CD4-positive, alpha-beta T cell treated with Interleukin-17A for 1 hour (primary cell): ENCODE measurements around the gene LIX1L.
A peak's percentile ranks its signal among the peaks of the same experiment; 100 is the strongest.
"Not testable (repeated sequence)": the region's sequence is repeated elsewhere in the genome, so short reads cannot be mapped to it uniquely, and the experiment has no call there.

Experiments used
- DNase-seq: peaks from one replicate; pipeline ENCODE4 v3.0.0-alpha.2; 2020

LIX1L gene

DNA sequence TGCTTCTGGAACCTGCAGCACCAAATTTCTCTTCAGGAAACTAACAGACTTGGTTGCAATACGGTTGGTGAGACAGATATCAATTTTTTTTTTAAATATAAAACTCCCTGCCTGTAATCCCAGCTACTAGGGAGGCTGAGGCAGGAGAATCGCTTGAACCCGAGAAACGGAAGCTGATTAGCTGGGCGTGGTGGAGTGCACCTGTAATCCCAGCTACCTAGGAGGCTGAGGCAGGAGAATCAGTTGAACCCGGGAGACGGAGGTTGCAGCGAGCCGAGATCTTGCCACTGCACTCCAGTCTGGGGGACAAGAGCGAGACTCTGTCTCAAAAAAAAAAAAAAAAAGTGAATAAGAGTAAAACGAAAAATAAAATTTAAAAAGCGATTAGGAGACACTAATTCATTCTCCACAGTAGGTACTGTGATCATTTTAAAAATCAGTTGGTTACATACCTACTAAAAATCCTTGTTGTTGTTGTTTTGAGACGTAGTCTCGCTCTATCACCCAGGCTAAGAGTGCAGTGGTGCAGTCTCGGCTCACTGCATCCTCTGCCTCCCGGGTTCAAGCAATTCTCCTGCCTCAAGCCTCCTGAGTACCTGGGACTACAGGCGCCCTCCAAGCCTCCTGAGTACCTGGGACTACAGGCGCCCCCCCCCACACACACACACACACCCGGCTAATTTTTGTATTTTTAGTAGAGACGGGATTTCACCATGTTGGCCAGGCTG, 29.7 kb downstream of the LIX1L start:
- no peak for DNase-seq

DNA sequence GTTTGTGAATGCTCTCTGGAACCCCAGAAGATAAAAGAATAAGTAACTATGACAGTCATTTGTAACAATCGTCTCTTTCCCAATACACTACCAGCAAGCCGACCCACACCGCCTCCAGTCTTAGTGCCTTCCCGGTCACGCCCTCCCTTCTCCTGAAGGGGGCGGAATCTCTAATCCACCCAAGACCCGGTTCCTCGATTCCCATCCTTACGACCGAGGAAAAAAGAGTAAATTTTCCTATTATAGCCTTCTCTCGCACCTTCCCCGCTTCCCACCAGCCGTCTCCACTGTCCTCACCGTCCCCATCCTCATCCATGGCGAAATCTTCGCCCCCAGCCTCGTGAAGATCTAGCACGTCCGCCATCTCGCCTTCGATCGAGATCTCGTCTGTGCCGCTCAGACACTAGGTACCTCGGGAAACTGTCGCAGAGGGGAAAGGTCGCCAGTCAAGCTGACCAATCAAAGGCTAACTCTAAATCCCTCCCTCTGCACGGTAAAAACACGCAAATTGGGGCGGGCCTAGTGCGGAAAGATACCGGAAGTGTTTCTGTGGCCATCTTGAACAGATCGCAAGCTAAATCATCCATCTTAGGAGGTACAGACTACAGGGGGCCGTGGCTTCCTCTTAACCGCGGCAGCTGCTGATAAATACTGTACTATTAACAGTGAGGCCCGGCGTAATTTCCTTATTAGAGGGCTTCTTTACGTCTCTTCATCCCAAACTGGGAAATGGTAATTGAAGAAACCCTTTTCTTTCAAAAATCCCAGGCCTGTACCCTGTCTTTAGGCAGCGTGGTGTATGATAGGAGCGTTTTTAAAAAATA, 30.5 kb downstream of the LIX1L start, which contains the start of gene RBM8A:
TSS of gene RBM8A (minus strand) at position 422 of the 824 bp plus-strand sequence. CDS start at position 364, 58 bp downstream.
- peak; percentile 99 for DNase-seq

DNA sequence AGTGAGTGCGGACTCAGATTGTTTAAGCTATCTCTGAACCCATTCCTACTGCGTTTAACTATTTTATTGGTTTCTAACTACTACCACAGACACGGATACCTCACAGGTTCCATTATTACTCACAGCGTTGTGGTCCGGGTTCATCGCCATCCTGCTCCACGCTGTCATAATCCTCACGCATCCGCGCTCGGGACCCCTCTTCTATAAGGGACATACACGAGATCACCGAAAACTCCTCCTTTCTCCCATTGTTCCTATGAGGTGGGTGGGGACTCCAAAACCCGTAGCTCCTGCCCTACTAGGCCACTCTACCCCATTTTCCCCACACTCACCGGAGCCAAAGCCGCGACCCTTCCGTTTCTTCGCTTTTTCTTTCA, 31.1 kb downstream of the LIX1L start:
- no peak for DNase-seq

DNA sequence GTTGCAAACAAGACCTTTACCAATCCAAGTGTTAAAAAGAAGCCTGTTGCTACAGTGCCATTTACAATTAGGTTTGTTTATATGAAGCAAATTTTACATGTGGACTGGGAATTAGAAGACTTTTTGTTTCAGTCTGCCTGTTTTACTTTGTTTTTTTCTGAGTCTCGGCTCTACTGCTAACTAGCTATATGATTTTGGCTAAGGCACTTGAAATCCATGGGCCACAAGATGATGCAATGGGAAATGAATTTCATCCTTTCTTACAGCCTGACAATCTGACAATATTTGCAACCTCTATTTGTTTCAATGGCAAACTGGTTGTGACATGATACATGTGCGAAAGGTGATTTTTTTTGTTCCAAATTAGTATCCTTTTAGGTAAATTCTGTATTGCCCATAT, 35.6 kb downstream of the LIX1L start:
- DNase-seq = no peak

DNA sequence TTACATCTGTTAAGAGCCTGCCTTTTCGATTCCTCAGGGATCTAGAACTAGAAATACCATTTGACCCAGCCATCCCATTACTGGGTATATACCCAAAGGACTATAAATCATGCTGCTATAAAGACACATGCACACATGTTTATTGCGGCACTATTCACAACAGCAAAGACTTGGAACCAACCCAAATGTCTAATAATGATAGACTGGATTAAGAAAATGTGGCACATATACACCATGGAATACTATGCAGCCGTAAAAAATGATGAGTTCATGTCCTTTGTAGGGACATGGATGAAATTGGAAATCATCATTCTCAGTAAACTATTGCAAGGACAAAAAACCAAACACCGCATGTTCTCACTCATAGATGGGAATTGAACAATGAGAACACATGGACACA, 37.5 kb downstream of the LIX1L start:
- DNase-seq = not testable (repeated sequence)

DNA sequence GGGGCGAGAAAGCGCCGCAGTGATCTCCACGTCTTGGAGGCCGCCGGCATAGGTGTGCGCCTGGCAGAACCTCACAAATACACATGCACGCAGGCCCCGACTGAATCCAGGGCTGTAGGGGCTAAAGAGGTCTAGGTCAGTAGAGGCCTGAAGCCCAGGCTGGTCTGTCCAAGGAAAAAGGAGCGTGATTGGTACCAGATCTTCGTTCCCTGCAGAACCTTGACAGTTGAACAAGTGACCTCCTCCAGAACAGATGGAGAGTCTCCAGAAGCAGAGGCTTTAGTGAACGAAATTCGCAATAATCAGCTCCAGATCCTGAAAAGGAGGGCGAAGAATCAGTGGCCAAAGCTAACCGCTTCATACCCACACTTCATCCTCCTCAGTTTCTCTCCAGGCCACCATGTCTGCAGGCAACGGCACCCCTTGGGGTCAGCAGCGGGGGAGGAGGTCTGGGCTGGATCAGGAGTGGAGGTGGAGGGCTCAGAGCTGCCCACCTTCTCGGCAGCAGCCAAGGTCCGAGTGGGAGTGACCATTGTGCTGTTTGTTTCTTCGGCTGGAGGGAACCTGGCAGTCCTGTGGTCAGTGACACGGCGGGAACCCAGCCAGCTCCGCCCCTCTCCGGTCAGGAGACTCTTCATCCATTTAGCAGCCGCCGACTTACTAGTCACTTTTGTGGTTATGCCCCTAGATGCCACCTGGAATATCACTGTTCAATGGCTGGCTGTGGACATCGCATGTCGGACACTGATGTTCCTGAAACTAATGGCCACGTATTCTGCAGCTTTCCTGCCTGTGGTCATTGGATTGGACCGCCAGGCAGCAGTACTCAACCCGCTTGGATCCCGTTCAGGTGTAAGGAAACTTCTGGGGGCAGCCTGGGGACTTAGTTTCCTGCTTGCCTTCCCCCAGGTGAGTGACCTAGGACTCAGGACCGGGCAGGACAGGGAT, 38.6 kb downstream of the LIX1L start:
- peak; percentile 24 for DNase-seq

DNA sequence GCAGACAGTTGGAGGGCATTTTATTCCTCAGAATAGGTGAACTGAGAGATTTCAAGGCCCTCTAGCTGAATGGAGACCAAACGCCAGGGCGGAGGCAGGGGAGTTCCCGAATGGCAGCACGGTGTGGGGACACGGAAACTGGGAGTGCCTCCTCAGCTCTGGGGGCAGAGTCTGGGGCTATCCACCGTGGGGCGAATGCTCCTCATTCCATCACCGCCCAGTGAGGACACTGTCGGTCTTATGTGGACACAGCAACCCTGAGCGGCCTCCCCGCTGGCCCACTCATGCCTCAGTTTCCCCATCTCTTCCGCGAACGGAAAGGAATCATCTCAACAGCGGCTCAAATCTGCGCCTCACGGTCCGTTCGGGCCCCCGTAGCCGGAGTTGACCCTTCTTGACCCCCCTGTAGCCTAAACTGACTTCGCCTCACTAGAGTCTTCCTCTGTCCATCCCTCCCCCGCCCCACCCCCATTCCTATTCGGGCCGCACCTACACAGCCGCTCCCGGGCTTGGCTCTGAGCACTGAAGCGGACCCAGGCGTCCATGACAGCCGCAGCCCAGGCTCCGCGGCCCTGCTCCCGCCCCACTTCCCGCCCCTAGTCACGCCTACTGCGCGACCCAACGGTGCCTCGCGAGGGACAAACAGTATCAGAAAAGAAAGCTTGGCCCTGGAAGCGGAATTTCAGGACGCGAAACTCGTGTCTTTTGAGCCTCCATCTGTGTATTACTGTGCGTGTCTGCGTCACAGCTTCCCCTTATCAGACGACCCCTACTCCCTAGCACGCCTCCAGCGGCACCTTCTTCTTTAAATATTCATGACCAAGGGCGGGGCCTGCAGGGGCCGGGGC, 39.4 kb downstream of the LIX1L start, which contains the start of gene PEX11B:
TSS of gene PEX11B (minus strand) at position 574 of the 848 bp plus-strand sequence. CDS start at position 545, 29 bp downstream.
- peak; percentile 95 for DNase-seq

DNA sequence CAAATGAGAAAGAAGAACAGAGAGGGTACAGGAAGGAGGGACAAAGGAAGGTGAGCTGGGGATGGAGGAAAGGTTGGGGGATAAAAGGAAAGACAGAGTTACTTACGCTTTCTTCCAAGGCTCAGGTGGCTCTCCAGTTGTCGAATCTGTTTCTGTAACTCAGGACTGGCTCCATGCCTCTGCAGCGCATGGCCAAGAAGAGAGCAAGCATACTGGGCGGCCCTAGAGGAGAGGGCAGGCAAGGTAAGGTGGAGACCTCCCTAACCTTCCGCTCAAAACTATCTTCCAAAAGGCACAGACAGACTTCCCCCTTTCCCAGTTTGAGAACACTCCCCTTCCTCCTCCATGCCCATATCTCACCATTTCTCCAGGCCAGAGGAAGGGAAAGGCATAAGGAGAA, 40.2 kb downstream of the LIX1L start:
- no peak for DNase-seq

DNA sequence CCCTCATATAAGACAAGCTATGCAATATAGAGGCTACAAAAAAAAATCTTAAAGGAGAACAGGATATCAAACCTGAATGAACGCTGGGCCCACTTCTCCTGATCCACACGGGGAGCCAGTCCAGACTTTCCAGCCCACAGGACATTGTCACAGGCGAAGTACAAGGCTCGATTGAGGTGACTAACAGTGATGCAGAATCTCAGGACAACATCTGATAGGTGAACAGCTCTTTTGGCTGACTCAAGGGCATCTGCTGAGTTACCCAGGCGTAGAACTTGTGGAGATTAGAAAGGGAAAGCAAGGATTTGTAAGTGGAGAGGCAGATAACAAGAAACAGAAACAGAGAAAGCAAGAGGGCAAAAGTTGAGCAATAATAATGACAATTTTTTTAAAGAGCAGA, 41.1 kb downstream of the LIX1L start:
- no peak for DNase-seq

DNA sequence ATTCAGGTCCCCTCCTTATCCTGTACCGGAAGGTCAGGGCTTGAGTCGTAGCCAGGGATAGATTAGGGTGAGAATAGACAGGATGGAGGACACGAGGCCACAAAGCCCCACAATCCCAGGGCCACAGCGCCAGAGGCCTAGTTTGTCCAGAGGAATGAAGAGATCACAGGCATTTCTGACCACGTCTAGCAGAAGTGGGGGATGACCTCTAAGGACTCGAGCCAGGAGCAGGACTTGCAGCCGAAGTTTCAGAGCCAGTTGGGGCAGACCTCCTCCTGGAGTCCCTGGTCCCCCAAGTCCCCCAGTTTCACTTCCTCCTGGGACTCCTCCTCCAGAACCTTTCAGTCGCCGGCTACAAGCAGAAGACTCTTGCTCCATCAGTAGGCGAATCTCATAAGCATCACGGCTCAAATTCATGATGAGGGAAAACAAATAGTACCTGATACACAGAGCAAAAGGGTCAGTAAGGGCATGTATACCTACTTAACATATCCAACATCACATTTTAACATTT, 45.6 kb downstream of the LIX1L start:
- no peak for DNase-seq

DNA sequence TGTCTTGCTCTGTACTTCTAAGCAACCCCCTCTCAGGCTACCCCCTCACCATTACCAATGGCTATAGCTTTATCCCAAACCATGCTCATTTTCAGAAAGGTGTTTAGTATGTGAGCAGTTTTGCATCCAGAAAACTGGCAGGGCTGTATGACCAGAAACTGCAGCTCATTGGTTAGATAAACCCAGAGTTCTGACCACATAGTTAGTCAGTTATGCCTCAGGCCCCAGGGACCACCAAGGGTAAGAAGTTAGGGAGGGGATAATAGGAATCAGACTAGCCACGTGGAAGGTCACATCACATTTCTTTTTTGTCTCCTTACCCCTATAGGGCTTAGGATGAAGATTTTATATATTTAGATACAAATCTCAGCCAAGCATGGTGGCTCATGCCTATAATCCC, 49.2 kb downstream of the LIX1L start:
- DNase-seq = no peak

DNA sequence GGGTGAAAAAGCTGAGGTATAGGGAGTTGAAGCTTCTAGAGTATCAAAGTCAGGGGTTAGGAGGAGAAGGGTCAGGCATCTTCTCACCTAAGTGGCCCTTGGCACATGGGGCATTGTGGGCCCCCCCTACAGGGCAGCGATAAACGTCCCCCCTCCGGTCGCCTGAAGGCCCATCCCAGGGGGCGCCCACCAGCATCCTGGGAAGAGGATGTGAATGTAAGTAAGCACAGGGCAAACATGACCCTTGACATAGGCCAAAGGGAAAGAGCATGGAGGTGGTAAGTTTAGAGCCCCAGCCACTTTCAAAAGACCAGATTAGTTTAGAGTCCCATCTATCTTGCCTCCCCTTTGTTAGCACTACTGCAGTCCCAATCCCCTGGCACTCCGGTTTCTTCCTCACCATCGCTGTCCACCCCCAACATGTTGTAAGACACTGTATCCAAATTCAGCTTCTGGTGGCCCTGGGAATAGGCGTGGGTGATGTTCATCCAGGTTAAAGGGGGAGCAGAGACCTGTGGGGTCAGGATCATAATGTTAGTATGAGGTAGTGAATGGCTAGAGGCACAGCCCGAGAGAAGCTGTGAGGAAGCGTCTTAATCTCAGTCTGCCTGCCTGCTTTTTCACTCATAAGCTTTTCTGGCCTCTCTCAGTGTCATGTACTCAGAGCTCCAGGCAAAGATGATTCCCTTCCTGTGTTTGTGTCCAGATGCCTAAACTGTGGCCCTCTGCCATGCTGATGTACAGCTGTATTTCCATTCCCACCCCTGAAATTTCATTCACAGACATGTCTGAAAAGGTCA, 50.7 kb downstream of the LIX1L start:
- no peak for DNase-seq

DNA sequence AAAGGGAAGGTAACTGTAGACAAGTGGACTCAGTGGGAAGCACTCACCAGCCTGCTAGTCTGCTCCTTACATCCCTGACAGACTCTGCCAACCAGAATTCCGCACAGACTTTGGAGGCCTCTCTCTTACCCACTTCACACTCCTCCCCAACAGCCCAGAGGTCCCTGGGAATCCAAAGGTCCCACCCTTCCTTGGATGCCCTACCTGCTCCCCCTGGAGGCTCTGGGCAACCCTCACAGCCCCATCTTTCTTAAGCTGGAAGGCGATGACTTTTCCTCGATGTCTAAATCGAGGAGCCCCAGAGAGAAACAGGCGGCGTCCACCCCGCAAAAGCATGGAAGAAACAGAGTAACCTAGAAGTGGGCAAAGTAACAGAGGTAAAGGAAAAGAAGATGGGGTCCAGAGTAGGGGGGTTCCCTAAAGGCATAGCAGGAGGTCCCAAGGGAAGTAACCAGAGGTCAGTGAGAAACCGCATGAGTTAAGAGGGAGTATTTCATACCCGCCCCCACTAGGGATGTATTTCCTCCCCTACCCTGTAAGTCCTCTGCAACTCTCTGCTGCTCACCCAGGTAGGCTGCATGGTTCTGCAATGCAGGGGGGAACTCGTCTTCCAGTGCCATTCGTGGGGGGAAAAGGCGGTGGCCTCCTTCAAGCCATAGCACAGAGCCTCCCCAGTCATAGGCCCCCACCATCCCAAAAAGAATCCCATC, 56.4 kb downstream of the LIX1L start:
- DNase-seq = no peak

DNA sequence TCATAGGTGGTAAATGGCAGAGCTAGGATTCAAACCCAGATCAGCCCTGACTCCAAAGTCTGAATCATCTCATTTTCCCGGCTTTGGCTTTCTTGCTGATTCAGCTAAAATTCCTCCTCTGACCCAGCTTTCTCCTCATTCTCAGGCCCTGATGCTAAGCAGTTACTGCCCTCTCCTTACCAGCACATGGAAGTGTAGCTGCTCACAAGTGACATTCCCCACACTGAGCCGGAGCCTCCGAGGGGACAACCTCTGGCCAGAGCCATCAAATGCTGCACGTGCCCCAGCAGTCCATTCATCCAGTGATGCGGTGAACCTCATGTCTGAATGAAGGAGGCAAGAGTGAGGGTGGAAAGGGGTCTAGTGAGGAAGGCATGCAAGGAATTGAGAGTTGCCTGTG, 59.1 kb downstream of the LIX1L start:
- no peak for DNase-seq

DNA sequence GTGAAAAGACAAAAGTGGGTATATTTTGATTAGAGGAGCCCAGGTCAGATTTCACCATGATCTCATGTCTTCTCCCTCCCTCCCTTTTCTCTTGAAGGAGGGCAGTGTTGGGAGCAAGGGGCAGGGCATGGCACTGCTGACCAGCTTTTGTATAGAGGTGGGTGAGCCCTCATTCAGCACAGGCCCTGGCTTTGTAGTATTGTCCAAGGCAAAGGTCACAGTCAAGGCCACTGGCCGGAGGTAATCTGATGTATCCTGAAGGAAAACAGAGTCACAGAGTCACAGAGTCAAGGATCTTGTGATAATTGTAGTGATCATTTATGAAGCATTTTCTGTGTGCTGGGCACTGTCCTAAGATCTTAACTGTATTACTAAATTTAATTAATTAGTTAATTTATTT, 59.8 kb downstream of the LIX1L start:
- DNase-seq = no peak

DNA sequence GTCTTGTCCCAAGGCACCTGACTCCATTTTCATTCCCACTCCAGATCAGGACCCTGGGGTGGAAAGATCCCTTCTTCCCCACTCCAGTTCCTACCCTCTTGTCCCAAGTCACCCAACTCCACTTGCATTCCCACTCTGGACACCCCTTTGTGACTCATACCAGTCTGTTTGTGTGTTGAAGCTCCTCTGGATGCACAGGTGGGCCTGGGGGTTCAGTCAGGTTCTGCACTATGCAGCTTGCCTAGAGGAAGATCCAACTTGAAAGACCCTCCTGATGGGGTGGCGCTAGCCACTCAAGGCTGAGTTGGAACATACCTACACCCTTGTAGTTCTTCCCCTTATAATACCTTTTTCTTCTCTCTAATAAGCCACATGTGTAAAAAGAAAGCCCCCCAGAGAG, 62.3 kb downstream of the LIX1L start:
- DNase-seq = no peak

DNA sequence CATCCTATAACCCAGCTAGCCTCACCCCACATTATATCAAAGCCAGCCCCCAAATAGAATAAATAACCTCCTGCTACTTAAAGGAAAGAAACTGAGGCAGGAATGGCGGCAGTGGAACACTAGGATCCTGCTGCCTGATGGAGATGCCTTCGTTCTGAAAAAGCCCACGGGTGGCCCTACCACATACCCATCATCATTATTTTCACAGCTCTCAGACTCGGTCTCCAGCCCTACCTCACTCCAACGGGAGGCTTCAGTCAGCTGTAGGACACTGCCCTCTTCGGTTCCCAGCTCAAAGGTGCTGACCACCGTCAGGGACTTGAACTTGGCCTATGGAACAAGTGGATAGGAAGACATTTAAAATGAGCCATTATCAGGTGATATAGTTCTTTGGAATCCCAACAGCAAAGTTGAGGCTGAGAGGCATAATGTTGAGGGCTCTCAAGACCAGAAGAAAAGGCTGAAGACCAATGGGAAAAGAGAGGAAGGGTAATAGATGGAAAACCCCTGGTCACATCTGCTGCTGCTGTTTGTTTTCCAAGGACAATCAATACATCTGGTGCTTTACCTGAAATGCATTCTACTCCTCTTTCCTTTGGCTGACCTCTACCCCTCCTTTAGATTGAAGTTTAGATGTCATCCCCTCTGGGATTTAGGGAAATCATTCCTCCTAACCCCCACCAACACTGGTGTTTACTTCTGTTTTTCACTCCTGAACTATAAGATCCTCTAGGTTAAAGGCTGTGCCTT, 64.3 kb downstream of the LIX1L start:
- no peak for DNase-seq

DNA sequence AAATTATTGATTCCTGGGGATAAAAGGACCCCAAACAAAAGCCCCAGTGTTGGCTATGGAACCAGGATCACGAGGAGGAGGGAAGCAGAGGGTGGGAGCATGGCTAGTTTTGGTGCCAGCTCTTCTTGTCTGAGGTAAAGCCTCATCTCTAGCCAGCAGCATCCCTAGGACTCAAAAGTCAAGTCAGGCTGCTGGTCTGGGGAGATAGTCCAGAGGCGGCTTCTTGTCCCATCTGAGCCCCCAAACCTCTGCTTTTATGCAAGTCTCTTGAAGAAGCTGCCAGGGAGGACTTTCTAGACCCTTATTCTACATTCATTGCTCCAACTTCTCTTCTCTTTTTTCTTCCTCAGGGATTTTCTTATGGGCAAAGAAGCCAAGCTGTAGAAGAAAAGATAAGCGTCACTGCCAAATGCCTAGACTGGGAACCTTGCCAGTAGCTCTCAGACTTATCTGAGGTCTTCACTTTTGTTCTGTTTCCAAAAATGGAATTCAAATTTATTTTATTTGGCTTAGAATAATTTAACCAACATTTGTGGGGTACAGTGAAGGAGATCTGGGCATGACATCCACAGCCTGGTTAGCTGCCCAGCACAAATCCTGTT, 65.2 kb downstream of the LIX1L start:
- DNase-seq = no peak
